Endodermal cell (in vitro differentiated cells): ENCODE results near the gene SUPT3H. TPM values are rescaled to one million over a fixed set of nuclear protein-coding genes. Genes with fewer than 3 reads are reported as not detected.

Experiments used
- DNase-seq: peaks from one replicate; pipeline ENCODE4 v3.0.0-alpha.2; 2017
- H3K27ac ChIP-seq: 2 replicates; pipeline ENCODE4 v1.5.1; 2013; ENCODE audit warnings: mild to moderate bottlenecking, low read depth, low read length, moderate library complexity
- H3K27me3 ChIP-seq: 2 replicates; pipeline ENCODE4 v1.6.1; 2013; ENCODE audit warnings: mild to moderate bottlenecking, low read length, moderate library complexity; ENCODE audit not compliant: insufficient read depth, control insufficient read depth, poor library complexity, severe bottlenecking
- H3K36me3 ChIP-seq: 2 replicates; pipeline ENCODE4 v1.7.0; 2013; ENCODE audit warnings: mild to moderate bottlenecking, low read length, moderate library complexity; ENCODE audit not compliant: control insufficient read depth, insufficient read depth
- H3K4me1 ChIP-seq: one replicate; pipeline ENCODE4 v1.7.0; 2013; ENCODE audit warnings: low read length; ENCODE audit not compliant: control insufficient read depth, insufficient read depth
- H3K4me3 ChIP-seq: 2 replicates; pipeline ENCODE4 v1.5.1; 2013; ENCODE audit warnings: mild to moderate bottlenecking, low read length, moderate library complexity
- H3K9ac ChIP-seq: 2 replicates; pipeline ENCODE4 v1.6.1; 2013; ENCODE audit warnings: mild to moderate bottlenecking, low read length, moderate library complexity; ENCODE audit not compliant: poor library complexity, severe bottlenecking; ENCODE audit errors: extremely low read depth
- H3K9me3 ChIP-seq: 2 replicates; pipeline ENCODE4 v1.6.1; 2013; ENCODE audit warnings: mild to moderate bottlenecking, low read length, moderate library complexity; ENCODE audit not compliant: control insufficient read depth
- H3K27ac Mint-ChIP-seq: 2 replicates; pipeline ENCODE4 v1.8.0; 2020; ENCODE audit warnings: mixed read lengths
- H3K27me3 Mint-ChIP-seq: 2 replicates; pipeline ENCODE4 v1.8.0; 2021; ENCODE audit warnings: mild to moderate bottlenecking, mixed read lengths; ENCODE audit not compliant: insufficient read depth
- H3K36me3 Mint-ChIP-seq: 2 replicates; pipeline ENCODE4 v1.8.0; 2020; ENCODE audit warnings: low read depth, mixed read lengths
- H3K4me1 Mint-ChIP-seq: 2 replicates; pipeline ENCODE4 v1.8.0; 2020; ENCODE audit warnings: mixed read lengths
- H3K4me3 Mint-ChIP-seq: 2 replicates; pipeline ENCODE4 v1.8.0; 2020; ENCODE audit warnings: mild to moderate bottlenecking, moderate library complexity, mixed read lengths
- H3K9me3 Mint-ChIP-seq: 2 replicates; pipeline ENCODE4 v1.8.0; 2020; ENCODE audit warnings: mild to moderate bottlenecking, mixed read lengths
- WGBS, 2 experiments: methylation state at CpG; one replicate each; pipeline versions ENCODE4 v1.1.5 to v1.1.7; 2013; ENCODE audit warnings: missing lambda C conversion rate in 2 of 2, mixed read lengths in 1 of 2; ENCODE audit not compliant: insufficient coverage in 1 of 2, insufficient read length in 1 of 2; 5-methylcytosine and 5-hydroxymethylcytosine counted together
- total RNA-seq, 2 donors: library from RNA; stranded (reverse); fragmentation: NEBNext Ultra II Directional in 1 of 2; extraction: Animal tissue kit (Norgen Biotek cat#: 25700) in 1 of 2; gene quantifications; 2 replicates in 1 of 2; 3 replicates in 1 of 2; pipeline ENCODE4 v1.2.1, GENCODE V29; 2021
- TF ChIP-seq, protein P1 (sequence below): fragments of 200-600 bp; sonication (generic); conservative IDR thresholded peaks from 2 replicates; pipeline ENCODE4 v1.5.0; 2021; ENCODE audit warnings: antibody characterized with exemption, mild to moderate bottlenecking

The SUPT3H gene
- total RNA-seq, 2 donors from 2014 or later, result 32.4 to 34.7 TPM

DNA sequence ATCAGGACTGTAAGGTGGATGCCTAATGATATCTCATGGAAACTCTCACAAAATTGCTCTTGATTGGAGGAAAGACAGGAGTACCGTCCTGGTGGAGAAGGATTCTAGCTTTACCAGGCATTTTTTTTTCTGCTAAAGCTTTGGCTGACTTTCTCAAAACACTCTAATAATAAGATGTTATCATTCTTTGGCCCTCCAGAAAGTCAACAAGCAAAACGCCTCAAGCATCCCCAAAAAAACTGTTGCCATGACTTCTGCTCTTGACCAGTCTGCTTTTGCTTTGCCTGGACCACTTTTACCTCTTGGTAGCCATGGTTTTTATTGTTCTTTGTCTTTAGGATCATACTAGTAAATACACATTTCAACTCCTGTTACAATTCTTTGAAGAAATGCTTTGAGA, 105.1 kb downstream of the SUPT3H start:
- no peak overlapping the region for H3K27ac Mint-ChIP-seq
- peaks cover 44% of the 10 kb centered on the region for H3K9me3 Mint-ChIP-seq
- Histone ChIP-seq H3K4me1 (no peaks in the 10 kb centered on the region), H3K27me3 (no peaks in the 10 kb centered on the region), H3K27ac (no peak overlapping the region), H3K36me3 (peaks cover 16% of the 10 kb centered on the region), H3K9me3 (peaks cover 44% of the 10 kb centered on the region), H3K4me3 (no peak overlapping the region), H3K9ac (no peak overlapping the region)
- H3K4me3 Mint-ChIP-seq, result no peak overlapping the region
- H3K36me3 Mint-ChIP-seq, result peaks cover 43% of the 10 kb centered on the region
- TF ChIP-seq, protein P1, sequence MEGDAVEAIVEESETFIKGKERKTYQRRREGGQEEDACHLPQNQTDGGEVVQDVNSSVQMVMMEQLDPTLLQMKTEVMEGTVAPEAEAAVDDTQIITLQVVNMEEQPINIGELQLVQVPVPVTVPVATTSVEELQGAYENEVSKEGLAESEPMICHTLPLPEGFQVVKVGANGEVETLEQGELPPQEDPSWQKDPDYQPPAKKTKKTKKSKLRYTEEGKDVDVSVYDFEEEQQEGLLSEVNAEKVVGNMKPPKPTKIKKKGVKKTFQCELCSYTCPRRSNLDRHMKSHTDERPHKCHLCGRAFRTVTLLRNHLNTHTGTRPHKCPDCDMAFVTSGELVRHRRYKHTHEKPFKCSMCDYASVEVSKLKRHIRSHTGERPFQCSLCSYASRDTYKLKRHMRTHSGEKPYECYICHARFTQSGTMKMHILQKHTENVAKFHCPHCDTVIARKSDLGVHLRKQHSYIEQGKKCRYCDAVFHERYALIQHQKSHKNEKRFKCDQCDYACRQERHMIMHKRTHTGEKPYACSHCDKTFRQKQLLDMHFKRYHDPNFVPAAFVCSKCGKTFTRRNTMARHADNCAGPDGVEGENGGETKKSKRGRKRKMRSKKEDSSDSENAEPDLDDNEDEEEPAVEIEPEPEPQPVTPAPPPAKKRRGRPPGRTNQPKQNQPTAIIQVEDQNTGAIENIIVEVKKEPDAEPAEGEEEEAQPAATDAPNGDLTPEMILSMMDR, result no peak
- WGBS, 2 experiments, result 97% methylated on average over 2 of the region's 2 CpGs; no CpG with 5 or more reads in 1 of the 2 experiments
- peaks cover 15% of the 10 kb centered on the region for H3K4me1 Mint-ChIP-seq
- no peaks in the 10 kb centered on the region for H3K27me3 Mint-ChIP-seq
- no peak for DNase-seq

GRCh38 chr6:45265246-45265645, 112.5 kb downstream of the SUPT3H start:
- Histone ChIP-seq H3K27me3 (no peaks in the 10 kb centered on the region), H3K4me1 (no peaks in the 10 kb centered on the region), H3K9ac (no peak overlapping the region), H3K4me3 (no peak overlapping the region), H3K27ac (no peak overlapping the region), H3K9me3 (peaks cover 2% of the 10 kb centered on the region), H3K36me3 (no peaks in the 10 kb centered on the region)
- H3K27ac Mint-ChIP-seq, result no peak overlapping the region
- peaks cover 3% of the 10 kb centered on the region for H3K9me3 Mint-ChIP-seq
- H3K36me3 Mint-ChIP-seq, result peaks cover 4% of the 10 kb centered on the region
- peaks cover 7% of the 10 kb centered on the region for H3K4me1 Mint-ChIP-seq
- no peak for DNase-seq
- 97% methylated on average over 2 of the region's 2 CpGs; no CpG with 5 or more reads in 1 of the 2 experiments for WGBS, 2 experiments
- no peak overlapping the region for H3K4me3 Mint-ChIP-seq
- no peaks in the 10 kb centered on the region for H3K27me3 Mint-ChIP-seq
- TF ChIP-seq, protein P1, result no peak

- H3K4me3 ChIP-seq, result no peak overlapping the region
- H3K36me3 Mint-ChIP-seq, result peaks cover 2% of the 10 kb centered on the region
- H3K27ac Mint-ChIP-seq, result no peak overlapping the region
- no peaks in the 10 kb centered on the region for H3K27me3 Mint-ChIP-seq
- no peak overlapping the region for H3K9ac ChIP-seq
- TF ChIP-seq, protein P1, result no peak
- no peaks in the 10 kb centered on the region for H3K27me3 ChIP-seq
- H3K9me3 Mint-ChIP-seq, result no peaks in the 10 kb centered on the region
- no peak overlapping the region for H3K4me3 Mint-ChIP-seq
- H3K36me3 ChIP-seq, result no peaks in the 10 kb centered on the region
- H3K4me1 ChIP-seq, result no peaks in the 10 kb centered on the region
- no peak for DNase-seq
- H3K27ac ChIP-seq, result no peak overlapping the region
- H3K9me3 ChIP-seq, result peaks cover 5% of the 10 kb centered on the region
- WGBS, 2 experiments, result 92% methylated on average over 3 of the region's 3 CpGs; no CpG with 5 or more reads in 1 of the 2 experiments
- peaks cover 2% of the 10 kb centered on the region for H3K4me1 Mint-ChIP-seq
Observed at GRCh38 chr6:45260696-45261095, 117.0 kb downstream of the SUPT3H start.
